GM12878 (cell line): ENCODE measurements around the gene NDEL1. TPM values are rescaled to one million over a fixed set of nuclear protein-coding genes. Genes with fewer than 3 reads are reported as not detected.

ENCODE experiments used
- ATAC-seq: fragments of 200-7000 bp; cut with Tn5 transposase; 3 replicates; pipeline ENCODE4 v1.9.1; 2020; ENCODE audit warnings: mild to moderate bottlenecking, moderate library complexity
- BruUV-seq: library from RNA; stranded (reverse); fragments of 400-500 nt; replicated peaks from 2 replicates; lab custom pipeline; 2021; lab: Mats Ljungman, UMichigan
- CTCF ChIA-PET: fragments of 300-600 bp; sonication (Branson Sonifier 250); formaldehyde crosslinking; extraction: SDS; loops from one replicate; lab custom pipeline; 2021; ENCODE audit warnings: inconsistent platforms; lab: Yijun Ruan, JAX
- POLR2A ChIA-PET: fragments of 350-600 bp; formaldehyde crosslinking; extraction: SDS; loops from one replicate; lab custom pipeline; 2021; ENCODE audit warnings: inconsistent platforms; lab: Charles Lee
- RAD21 ChIA-PET: fragments of 300-600 bp; sonication (Branson Sonifier 250); formaldehyde crosslinking; loops from one replicate; lab custom pipeline; 2023; ENCODE audit warnings: antibody characterized with exemption; ENCODE audit not compliant: unreplicated experiment; lab: Charles Lee
- SMC1A ChIA-PET: fragments of 300-600 bp; sonication (Branson Sonifier 250); formaldehyde crosslinking; loops from one replicate; lab custom pipeline; 2023; ENCODE audit not compliant: unreplicated experiment, uncharacterized antibody; lab: Charles Lee
- DNase-seq: peaks from one replicate; pipeline ENCODE4 v3.0.0-alpha.2; 2011; ENCODE audit warnings: low read depth, low spot score
- FAIRE-seq: peaks from 3 replicates; lab custom pipeline; 2011; peaks lifted over from hg19 to GRCh38; lab: Jason Lieb, UNC
- H2AFZ ChIP-seq: 2 replicates; pipeline ENCODE4 v1.6.0; 2011; ENCODE audit warnings: low read depth, low read length, control low read depth; ENCODE audit not compliant: control insufficient read depth
- H3K27ac ChIP-seq: 2 replicates; pipeline ENCODE4 v1.5.1; 2011; ENCODE audit warnings: control low read depth; ENCODE audit not compliant: control insufficient read depth, insufficient read depth
- H3K27me3 ChIP-seq, 2 experiments: replicated peaks in 1 of 2; 2 replicates each; pipeline versions ENCODE4 v1.6.0 to v1.6.1; 2011; ENCODE audit warnings: low read length in 1 of 2; ENCODE audit not compliant: control insufficient read depth in 2 of 2, insufficient read depth in 2 of 2
- H3K36me3 ChIP-seq, 2 experiments: 2 replicates each; pipeline ENCODE4 v1.5.1; 2011; ENCODE audit warnings: low read length in 1 of 2; ENCODE audit not compliant: control insufficient read depth in 2 of 2, insufficient read depth in 2 of 2
- H3K4me1 ChIP-seq: 2 replicates; pipeline ENCODE4 v1.6.1; 2011; ENCODE audit warnings: mild to moderate bottlenecking, low read length, moderate library complexity, mixed read lengths; ENCODE audit not compliant: control insufficient read depth, insufficient read depth
- H3K4me2 ChIP-seq: 2 replicates; pipeline ENCODE4 v1.6.0; 2011; ENCODE audit warnings: control low read depth; ENCODE audit not compliant: control insufficient read depth, insufficient read depth
- H3K4me3 ChIP-seq: fragments of 200-600 bp; sonication (generic); 2 replicates; pipeline ENCODE4 v1.5.1; 2016
- H3K79me2 ChIP-seq: 2 replicates; pipeline ENCODE4 v1.6.0; 2011; ENCODE audit warnings: low read length; ENCODE audit not compliant: control insufficient read depth, insufficient read depth
- H3K9ac ChIP-seq: 2 replicates; pipeline ENCODE4 v1.8.0; 2011; ENCODE audit warnings: low read length, control low read depth, mixed read lengths; ENCODE audit not compliant: control insufficient read depth, insufficient read depth
- H3K9me3 ChIP-seq: replicated peaks from 3 replicates; pipeline ENCODE4 v1.5.1; 2011; ENCODE audit warnings: mild to moderate bottlenecking, low read length; ENCODE audit not compliant: control insufficient read depth, insufficient read depth
- H4K20me1 ChIP-seq: 2 replicates; pipeline ENCODE4 v1.6.0; 2011; ENCODE audit not compliant: control insufficient read depth, insufficient read depth
- BCL11A ChIP-seq: IDR thresholded peaks from 2 replicates; pipeline ENCODE4 v1.6.1; 2011; ENCODE audit warnings: low read depth, low read length
- BHLHE40 ChIP-seq, 2 experiments: fragments of 450-650 bp in 1 of 2; IDR thresholded peaks; 2 replicates each; pipeline ENCODE4 v1.6.1; 2011 to 2017; ENCODE audit warnings: low read depth in 2 of 2, borderline replicate concordance in 1 of 2, improper control_type of control experiment in 1 of 2, low read length in 1 of 2, mild to moderate bottlenecking in 1 of 2
- EED ChIP-seq: sonication (generic); IDR thresholded peaks from 2 replicates; pipeline ENCODE4 v1.6.1; 2016; ENCODE audit warnings: antibody characterized with exemption, low read depth
- IKZF2 ChIP-seq, 2 experiments: fragments of 450-650 bp; IDR thresholded peaks; 2 replicates each; pipeline ENCODE4 v1.6.1; 2017; ENCODE audit warnings: mild to moderate bottlenecking in 2 of 2, moderate library complexity in 2 of 2
- MEF2B ChIP-seq: fragments of 450-650 bp; IDR thresholded peaks from 2 replicates; pipeline ENCODE4 v1.6.1; 2018; ENCODE audit warnings: mild to moderate bottlenecking, moderate library complexity; ENCODE audit not compliant: partially characterized antibody, poor library complexity, severe bottlenecking
- NRF1 ChIP-seq: conservative IDR thresholded peaks from 2 replicates; pipeline ENCODE4 v1.6.1; 2011; ENCODE audit warnings: mild to moderate bottlenecking, low read depth, low read length, improper control_type of control experiment
- PAX8 ChIP-seq: fragments of 450-650 bp; IDR thresholded peaks from 2 replicates; pipeline ENCODE4 v1.6.1; 2017; ENCODE audit warnings: mild to moderate bottlenecking, moderate library complexity
- PKNOX1 ChIP-seq: fragments of 450-650 bp; IDR thresholded peaks from 2 replicates; pipeline ENCODE4 v1.6.1; 2016; ENCODE audit warnings: mild to moderate bottlenecking
- RAD21 ChIP-seq: IDR thresholded peaks from 2 replicates; pipeline ENCODE4 v1.6.1; 2011; ENCODE audit warnings: mild to moderate bottlenecking, low read depth, low read length, moderate library complexity; ENCODE audit not compliant: insufficient read depth
- RUNX3 ChIP-seq: IDR thresholded peaks from 2 replicates; pipeline ENCODE4 v1.6.1; 2012; ENCODE audit warnings: low read length, inconsistent platforms
- SMARCA5 ChIP-seq: fragments of 450-650 bp; IDR thresholded peaks from 2 replicates; pipeline ENCODE4 v1.6.1; 2017; ENCODE audit warnings: mild to moderate bottlenecking
- SMC3 ChIP-seq: IDR thresholded peaks from 2 replicates; pipeline ENCODE4 v1.6.1; 2011; ENCODE audit warnings: low read length, improper control_type of control experiment, borderline replicate concordance
- SREBF1 ChIP-seq: IDR thresholded peaks from 2 replicates; pipeline ENCODE4 v1.6.1; 2012; ENCODE audit warnings: mild to moderate bottlenecking, low read length
- STAT1 ChIP-seq: fragments of 450-650 bp; conservative IDR thresholded peaks from 2 replicates; pipeline ENCODE4 v1.6.1; 2014; ENCODE audit warnings: antibody characterized with exemption, mild to moderate bottlenecking
- TCF12 ChIP-seq: IDR thresholded peaks from 2 replicates; pipeline ENCODE4 v1.6.1; 2011; ENCODE audit warnings: low read depth, mild to moderate bottlenecking, low read length
- TCF7 ChIP-seq: IDR thresholded peaks from 2 replicates; pipeline ENCODE4 v1.6.1; 2014; ENCODE audit warnings: antibody characterized with exemption, borderline replicate concordance
- ZBED1 ChIP-seq: IDR thresholded peaks from 2 replicates; pipeline ENCODE4 v1.6.1; 2016; ENCODE audit warnings: borderline replicate concordance
- ZNF24 ChIP-seq: fragments of 450-650 bp; IDR thresholded peaks from 2 replicates; pipeline ENCODE4 v1.6.1; 2017; ENCODE audit warnings: antibody characterized with exemption, mild to moderate bottlenecking
- WGBS: methylation state at CpG from one replicate; pipeline ENCODE4 v1.1.6; 2016; ENCODE audit warnings: low lambda C conversion rate; ENCODE audit not compliant: insufficient replicate concordance, insufficient coverage; ENCODE audit errors: missing lambda C conversion rate; 5-methylcytosine and 5-hydroxymethylcytosine counted together
- in situ Hi-C: fragments of 300-500 bp; cut with MboI; formaldehyde crosslinking; loops from 9 replicates; pipeline ENCODE4 v1.14.3; 2018; ENCODE audit warnings: mixed read lengths
- intact Hi-C: fragments of 100-400 bp; cut with micrococcal nuclease; formaldehyde crosslinking; loops from one replicate; pipeline ENCODE4 v1.14.2; 2022; ENCODE audit not compliant: unreplicated experiment
- polyA plus RNA-seq, 11 experiments: library from polyadenylated mRNA; depleted of rRNA in 4 of 11; unstranded in 6 of 11; stranded (reverse) in 5 of 11; fragments of >200 nt; fragmentation: Nextera tagmentation in 4 of 11; fragmentation: Illumina TruSeq in 1 of 11; extraction: Ambion mirVana in 4 of 11; extraction: Trizol in 1 of 11; gene quantifications; 1 replicate in 1 of 11; 2 replicates in 10 of 11; pipeline versions ENCODE4 v1.2.1 to v1.2.3, GENCODE V29; 2011 to 2016; ENCODE audit warnings: inconsistent platforms in 2 of 11, missing spikeins in 2 of 11, low read depth in 1 of 11
- total RNA-seq, 4 experiments: library from RNA; depleted of rRNA in 3 of 4; stranded (reverse); fragments of >200 nt in 3 of 4; fragmentation: Illumina TruSeq in 1 of 4; extraction: Trizol in 1 of 4; gene quantifications; 2 replicates each; pipeline versions ENCODE4 v1.2.1 to v1.2.3, GENCODE V29; 2013 to 2021
- TF ChIP-seq, protein P1 (sequence below): fragments of 450-650 bp; IDR thresholded peaks from 2 replicates; pipeline ENCODE4 v1.6.1; 2017; ENCODE audit warnings: low read depth, mild to moderate bottlenecking, moderate library complexity
- TF ChIP-seq, protein P2 (sequence below), 3 experiments: IDR thresholded peaks in 2 of 3; conservative IDR thresholded peaks in 1 of 3; 2 replicates each; pipeline ENCODE4 v1.5.1; 2011; ENCODE audit warnings: low read depth in 3 of 3, low read length in 3 of 3, mild to moderate bottlenecking in 3 of 3, control low read depth in 2 of 3, moderate library complexity in 2 of 3, inconsistent platforms in 1 of 3, mixed read lengths in 1 of 3; ENCODE audit not compliant: control insufficient read depth in 2 of 3, insufficient read depth in 1 of 3; ENCODE audit errors: extremely low read depth in 1 of 3

NDEL1 gene
- total and polyA plus RNA-seq, 10 of the 15 experiments (the other 5 are each of a cell fraction or from before 2014, with no cell fraction given) = 0.72 to 41.5 (median 29.9) TPM

GRCh38 chr17:8494021-8494420 lies 58.3 kb downstream of the NDEL1 start:
- 72% methylated on average over 9 of the region's 12 CpGs for WGBS

More at GRCh38 chr17:8494021-8494420, 58.3 kb downstream of the NDEL1 start:
- Histone ChIP-seq H4K20me1 (no peaks in the 10 kb centered on the region), H3K9ac (no peak overlapping the region), H3K27ac (no peak overlapping the region), H3K36me3 (no peaks in the 10 kb centered on the region), H3K27me3 (no peaks in the 10 kb centered on the region), H3K9me3 (no peaks in the 10 kb centered on the region), H3K79me2 (no peaks in the 10 kb centered on the region), H3K4me3 (no peak overlapping the region), H3K4me1 (no peaks in the 10 kb centered on the region), H3K4me2 (no peak overlapping the region), H2AFZ (no peak overlapping the region)
- TF ChIP-seq TCF12 (no peak), IKZF2 (IDR thresholded peaks at IDR 0.05) (no peak), SMARCA5 (no peak), BHLHE40 (IDR thresholded peaks at IDR 0.05; ENCODE audit: borderline replicate concordance in 1 of 2, low read depth in 2 of 2, low read length in 1 of 2) (no peak), SREBF1 (no peak), TCF7 (no peak), MEF2B (no peak), RUNX3 (no peak), NRF1 (no peak), RAD21 (no peak), STAT1 (no peak), SMC3 (no peak), ZBED1 (no peak), ZNF24 (no peak), PKNOX1 (no peak), BCL11A (no peak), PAX8 (no peak), EED (no peak)
- TF ChIP-seq, protein P1, sequence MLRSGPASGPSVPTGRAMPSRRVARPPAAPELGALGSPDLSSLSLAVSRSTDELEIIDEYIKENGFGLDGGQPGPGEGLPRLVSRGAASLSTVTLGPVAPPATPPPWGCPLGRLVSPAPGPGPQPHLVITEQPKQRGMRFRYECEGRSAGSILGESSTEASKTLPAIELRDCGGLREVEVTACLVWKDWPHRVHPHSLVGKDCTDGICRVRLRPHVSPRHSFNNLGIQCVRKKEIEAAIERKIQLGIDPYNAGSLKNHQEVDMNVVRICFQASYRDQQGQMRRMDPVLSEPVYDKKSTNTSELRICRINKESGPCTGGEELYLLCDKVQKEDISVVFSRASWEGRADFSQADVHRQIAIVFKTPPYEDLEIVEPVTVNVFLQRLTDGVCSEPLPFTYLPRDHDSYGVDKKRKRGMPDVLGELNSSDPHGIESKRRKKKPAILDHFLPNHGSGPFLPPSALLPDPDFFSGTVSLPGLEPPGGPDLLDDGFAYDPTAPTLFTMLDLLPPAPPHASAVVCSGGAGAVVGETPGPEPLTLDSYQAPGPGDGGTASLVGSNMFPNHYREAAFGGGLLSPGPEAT = no peak
- TF ChIP-seq, protein P2, sequence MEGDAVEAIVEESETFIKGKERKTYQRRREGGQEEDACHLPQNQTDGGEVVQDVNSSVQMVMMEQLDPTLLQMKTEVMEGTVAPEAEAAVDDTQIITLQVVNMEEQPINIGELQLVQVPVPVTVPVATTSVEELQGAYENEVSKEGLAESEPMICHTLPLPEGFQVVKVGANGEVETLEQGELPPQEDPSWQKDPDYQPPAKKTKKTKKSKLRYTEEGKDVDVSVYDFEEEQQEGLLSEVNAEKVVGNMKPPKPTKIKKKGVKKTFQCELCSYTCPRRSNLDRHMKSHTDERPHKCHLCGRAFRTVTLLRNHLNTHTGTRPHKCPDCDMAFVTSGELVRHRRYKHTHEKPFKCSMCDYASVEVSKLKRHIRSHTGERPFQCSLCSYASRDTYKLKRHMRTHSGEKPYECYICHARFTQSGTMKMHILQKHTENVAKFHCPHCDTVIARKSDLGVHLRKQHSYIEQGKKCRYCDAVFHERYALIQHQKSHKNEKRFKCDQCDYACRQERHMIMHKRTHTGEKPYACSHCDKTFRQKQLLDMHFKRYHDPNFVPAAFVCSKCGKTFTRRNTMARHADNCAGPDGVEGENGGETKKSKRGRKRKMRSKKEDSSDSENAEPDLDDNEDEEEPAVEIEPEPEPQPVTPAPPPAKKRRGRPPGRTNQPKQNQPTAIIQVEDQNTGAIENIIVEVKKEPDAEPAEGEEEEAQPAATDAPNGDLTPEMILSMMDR (IDR thresholded peaks at IDR 0.05 in 2 of 3, conservative IDR thresholded peaks at IDR 0.05 in 1 of 3; ENCODE audit: control insufficient read depth in 2 of 3, extremely low read depth in 1 of 3, insufficient read depth in 1 of 3, low read depth in 3 of 3, low read length in 3 of 3) = no peak
- ChIA-PET SMC1A (no interaction called here), CTCF (interaction anchor here (0.7 kb wide), 1 partner anchor 11 kb away, joined by 3 read pairs; no protein-coding TSS in a partner anchor), POLR2A (interaction anchor here (0.9 kb wide), 1 partner anchor 59 kb away, joined by 3 read pairs; the partner anchor contains the start of gene NDEL1), RAD21 (no interaction called here)
- no peak for ATAC-seq
- no TSS peak for BruUV-seq
- intact Hi-C loops (no loop called here), in situ Hi-C loops (no loop called here)
- FAIRE-seq = no peak
- no peak for DNase-seq
